Vagina (tissue), 2 donors: ENCODE results near the gene TSHR.

Experiments
- CTCF ChIP-seq, 3 experiments: fragments of 450-650 bp in 2 of 3; fragments of 200-600 bp in 1 of 3; sonication (generic) in 1 of 3; IDR thresholded peaks; one replicate each; pipeline ENCODE4 v1.5.1; 2017 to 2019; ENCODE audit warnings: antibody characterized with exemption in 3 of 3, mild to moderate bottlenecking in 2 of 3, moderate library complexity in 2 of 3
- POLR2A ChIP-seq, 2 donors: fragments of 450-650 bp; IDR thresholded peaks; one replicate each; pipeline ENCODE4 v1.6.1; 2017; ENCODE audit warnings: antibody characterized with exemption in 2 of 2, mild to moderate bottlenecking in 2 of 2, moderate library complexity in 2 of 2

GRCh38 chr14:80944861-80945617 is 10.4 kb upstream of the TSHR start:
- TF ChIP-seq POLR2A (IDR thresholded peaks at IDR 0.05) (no peak), CTCF (IDR thresholded peaks at IDR 0.05) (no peak)
